K562 (cell line): Measurements from ENCODE around the gene TRPC3.

Source experiments
- ZNF217 ChIP-seq: sonication (generic); formaldehyde crosslinking; IDR thresholded peaks from 2 replicates; pipeline ENCODE4 v1.8.0; 2022; ENCODE audit warnings: mild to moderate bottlenecking, missing genetic modification reagents
- TF ChIP-seq, protein P1 (sequence below), 3 experiments: fragments of 200-800 bp in 1 of 3; fragments of 250-450 bp in 1 of 3; fragments of 450-650 bp in 1 of 3; sonication (Bioruptor Pico) in 1 of 3; sonication (Bioruptor generic) in 1 of 3; formaldehyde crosslinking in 1 of 3; IDR thresholded peaks; 2 replicates each; pipeline versions ENCODE4 v1.6.1 to v1.8.0; 2016 to 2022; ENCODE audit warnings: mild to moderate bottlenecking in 2 of 3, missing genetic modification characterization in 2 of 3, missing compliant biosample characterization in 1 of 3, moderate library complexity in 1 of 3

- TF ChIP-seq, protein P1, sequence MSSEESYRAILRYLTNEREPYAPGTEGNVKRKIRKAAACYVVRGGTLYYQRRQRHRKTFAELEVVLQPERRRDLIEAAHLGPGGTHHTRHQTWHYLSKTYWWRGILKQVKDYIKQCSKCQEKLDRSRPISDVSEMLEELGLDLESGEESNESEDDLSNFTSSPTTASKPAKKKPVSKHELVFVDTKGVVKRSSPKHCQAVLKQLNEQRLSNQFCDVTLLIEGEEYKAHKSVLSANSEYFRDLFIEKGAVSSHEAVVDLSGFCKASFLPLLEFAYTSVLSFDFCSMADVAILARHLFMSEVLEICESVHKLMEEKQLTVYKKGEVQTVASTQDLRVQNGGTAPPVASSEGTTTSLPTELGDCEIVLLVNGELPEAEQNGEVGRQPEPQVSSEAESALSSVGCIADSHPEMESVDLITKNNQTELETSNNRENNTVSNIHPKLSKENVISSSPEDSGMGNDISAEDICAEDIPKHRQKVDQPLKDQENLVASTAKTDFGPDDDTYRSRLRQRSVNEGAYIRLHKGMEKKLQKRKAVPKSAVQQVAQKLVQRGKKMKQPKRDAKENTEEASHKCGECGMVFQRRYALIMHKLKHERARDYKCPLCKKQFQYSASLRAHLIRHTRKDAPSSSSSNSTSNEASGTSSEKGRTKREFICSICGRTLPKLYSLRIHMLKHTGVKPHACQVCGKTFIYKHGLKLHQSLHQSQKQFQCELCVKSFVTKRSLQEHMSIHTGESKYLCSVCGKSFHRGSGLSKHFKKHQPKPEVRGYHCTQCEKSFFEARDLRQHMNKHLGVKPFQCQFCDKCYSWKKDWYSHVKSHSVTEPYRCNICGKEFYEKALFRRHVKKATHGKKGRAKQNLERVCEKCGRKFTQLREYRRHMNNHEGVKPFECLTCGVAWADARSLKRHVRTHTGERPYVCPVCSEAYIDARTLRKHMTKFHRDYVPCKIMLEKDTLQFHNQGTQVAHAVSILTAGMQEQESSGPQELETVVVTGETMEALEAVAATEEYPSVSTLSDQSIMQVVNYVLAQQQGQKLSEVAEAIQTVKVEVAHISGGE (CRISPR knock-in tag; IDR thresholded peaks at IDR 0.05): no peak
- no peak for TF ChIP-seq ZNF217 (CRISPR knock-in tag)
Measured at GRCh38 chr4:121980643-121981042, 28.8 kb upstream of the TRPC3 start.
